GM23338 (cell line): Measurements from ENCODE around the gene HTT. TPM values are rescaled to one million over a fixed set of nuclear protein-coding genes. Genes with fewer than 3 reads are reported as not detected.

Experiments
- ATAC-seq: fragments of 200-7000 bp; cut with Tn5 transposase; 3 replicates; pipeline ENCODE4 v1.9.1; 2020
- DNase-seq: peaks from one replicate; pipeline ENCODE4 v3.0.0-alpha.2; 2015; ENCODE audit warnings: low spot score
- H2AFZ ChIP-seq: fragments of 200-600 bp; sonication (generic); 2 replicates; pipeline ENCODE4 v1.8.0; 2016; ENCODE audit warnings: antibody characterized with exemption, mild to moderate bottlenecking, moderate library complexity
- H3F3A ChIP-seq: fragments of 200-600 bp; sonication (generic); replicated peaks from 2 replicates; pipeline ENCODE4 v1.8.0; 2017; ENCODE audit warnings: antibody characterized with exemption, mixed run types, low read depth
- H3K27ac ChIP-seq: fragments of 200-600 bp; sonication (generic); 2 replicates; pipeline ENCODE4 v1.6.1; 2016; ENCODE audit warnings: low read depth
- H3K27me3 ChIP-seq: fragments of 200-600 bp; sonication (generic); 2 replicates; pipeline ENCODE4 v1.8.0; 2016; ENCODE audit warnings: mild to moderate bottlenecking, mixed run types, moderate library complexity; ENCODE audit not compliant: insufficient read depth
- H3K36me3 ChIP-seq: fragments of 200-600 bp; sonication (generic); 2 replicates; pipeline ENCODE4 v1.8.0; 2016; ENCODE audit warnings: mild to moderate bottlenecking; ENCODE audit not compliant: insufficient read depth
- H3K4me1 ChIP-seq: fragments of 200-600 bp; sonication (generic); 2 replicates; pipeline ENCODE4 v1.8.0; 2016; ENCODE audit warnings: mild to moderate bottlenecking, moderate library complexity; ENCODE audit not compliant: insufficient read depth
- H3K4me2 ChIP-seq: fragments of 200-600 bp; sonication (generic); 2 replicates; pipeline ENCODE4 v1.7.1; 2017; ENCODE audit warnings: mixed run types
- H3K4me3 ChIP-seq: fragments of 200-600 bp; sonication (generic); 2 replicates; pipeline ENCODE4 v1.6.1; 2016; ENCODE audit warnings: mixed run types
- H3K79me2 ChIP-seq: fragments of 200-600 bp; sonication (generic); replicated peaks from 2 replicates; pipeline ENCODE4 v1.8.0; 2017; ENCODE audit warnings: mild to moderate bottlenecking; ENCODE audit not compliant: insufficient read depth
- H3K9me2 ChIP-seq: fragments of 200-600 bp; sonication (generic); 2 replicates; pipeline ENCODE4 v1.8.0; 2017; ENCODE audit not compliant: insufficient read depth
- H4K20me1 ChIP-seq: fragments of 200-600 bp; sonication (generic); replicated peaks from 2 replicates; pipeline ENCODE4 v1.8.0; 2017; ENCODE audit warnings: mild to moderate bottlenecking; ENCODE audit not compliant: insufficient read depth
- H3K27ac Mint-ChIP-seq: 2 replicates; pipeline ENCODE4 v1.8.0; 2020; ENCODE audit warnings: inconsistent platforms, mild to moderate bottlenecking, moderate library complexity, mixed read lengths
- H3K27me3 Mint-ChIP-seq: 3 replicates; pipeline ENCODE4 v1.8.0; 2022; ENCODE audit warnings: low read depth, mild to moderate bottlenecking, moderate library complexity, mixed read lengths, inconsistent platforms; ENCODE audit not compliant: insufficient read depth, poor library complexity
- H3K36me3 Mint-ChIP-seq: 3 replicates; pipeline ENCODE4 v1.8.0; 2021; ENCODE audit warnings: low read depth, mild to moderate bottlenecking, inconsistent platforms, moderate library complexity, mixed read lengths
- H3K4me1 Mint-ChIP-seq: 3 replicates; pipeline ENCODE4 v1.8.0; 2020; ENCODE audit warnings: mild to moderate bottlenecking, inconsistent platforms, mixed read lengths
- H3K4me3 Mint-ChIP-seq: 3 replicates; pipeline ENCODE4 v1.8.0; 2021; ENCODE audit warnings: moderate library complexity, mild to moderate bottlenecking, inconsistent platforms, mixed read lengths
- H3K9me3 Mint-ChIP-seq: 3 replicates; pipeline ENCODE4 v1.8.0; 2020; ENCODE audit warnings: moderate library complexity, mild to moderate bottlenecking, inconsistent platforms, mixed read lengths
- CREB1 ChIP-seq: fragments of 250-450 bp; sonication (Bioruptor Pico); IDR thresholded peaks from 2 replicates; pipeline ENCODE4 v1.5.0; 2020; ENCODE audit warnings: low read depth, mild to moderate bottlenecking, moderate library complexity
- EZH2 ChIP-seq: fragments of 200-600 bp; sonication (generic); IDR thresholded peaks from one replicate; pipeline ENCODE4 v1.8.0; 2017; ENCODE audit warnings: antibody characterized with exemption, mild to moderate bottlenecking, low read depth; ENCODE audit not compliant: unreplicated experiment
- EZH2phosphoT487 ChIP-seq: fragments of 200-600 bp; sonication (generic); IDR thresholded peaks from one replicate; pipeline ENCODE4 v1.8.1; 2018; ENCODE audit warnings: antibody characterized with exemption; ENCODE audit not compliant: unreplicated experiment
- JUNB ChIP-seq: IDR thresholded peaks from one replicate; pipeline ENCODE4 v1.6.1; 2016; ENCODE audit warnings: antibody characterized with exemption; ENCODE audit not compliant: unreplicated experiment
- NANOG ChIP-seq: IDR thresholded peaks from 2 replicates; pipeline ENCODE4 v1.6.1; 2016; ENCODE audit warnings: antibody characterized with exemption, borderline replicate concordance
- POLR2AphosphoS5 ChIP-seq: IDR thresholded peaks from 2 replicates; pipeline ENCODE4 v1.6.1; 2016; ENCODE audit warnings: antibody characterized with exemption, low read depth
- STAT1 ChIP-seq: IDR thresholded peaks from one replicate; pipeline ENCODE4 v1.6.1; 2016; ENCODE audit warnings: antibody characterized with exemption; ENCODE audit not compliant: unreplicated experiment
- ZNF114 ChIP-seq: fragments of 250-450 bp; sonication (Bioruptor Pico); IDR thresholded peaks from 2 replicates; pipeline ENCODE4 v1.5.0; 2020; ENCODE audit warnings: mild to moderate bottlenecking, moderate library complexity
- ZNF331 ChIP-seq: fragments of 250-450 bp; sonication (Bioruptor Pico); IDR thresholded peaks from 2 replicates; pipeline ENCODE4 v1.5.0; 2020; ENCODE audit warnings: low read depth, mild to moderate bottlenecking, moderate library complexity
- polyA plus RNA-seq: library from polyadenylated mRNA; unstranded; fragments of >200 nt; fragmentation: Nextera tagmentation; extraction: Ambion mirVana; gene quantifications from 2 replicates; pipeline ENCODE4 v1.2.1, GENCODE V29; 2016
- total RNA-seq: library from RNA; depleted of rRNA; stranded (reverse); fragments of >200 nt; shearing (Covaris generic); gene quantifications from 2 replicates; pipeline ENCODE4 v1.2.3, GENCODE V29; 2014
- TF ChIP-seq, protein P1 (sequence below): IDR thresholded peaks from 2 replicates; pipeline ENCODE4 v1.6.1; 2016; ENCODE audit warnings: antibody characterized with exemption
- TF ChIP-seq, protein P2 (sequence below): fragments of 250-450 bp; sonication (Bioruptor Pico); IDR thresholded peaks from 2 replicates; pipeline ENCODE4 v1.5.0; 2020; ENCODE audit warnings: mild to moderate bottlenecking, moderate library complexity
- TF ChIP-seq, protein P3 (sequence below), 2 experiments: fragments of 200-600 bp in 1 of 2; sonication (generic) in 1 of 2; conservative IDR thresholded peaks; 2 replicates each; pipeline versions ENCODE4 v1.5.1 to v1.6.1; 2016 to 2017; ENCODE audit warnings: antibody characterized with exemption in 2 of 2, low read depth in 2 of 2, mild to moderate bottlenecking in 2 of 2, moderate library complexity in 1 of 2
- TF ChIP-seq, protein P4 (sequence below): IDR thresholded peaks from one replicate; pipeline ENCODE4 v1.6.1; 2018; ENCODE audit warnings: antibody characterized with exemption; ENCODE audit not compliant: unreplicated experiment

Gene HTT
- total and polyA plus RNA-seq, 2 experiments from 2014 or later: 26.6 to 67.7 TPM

DNA sequence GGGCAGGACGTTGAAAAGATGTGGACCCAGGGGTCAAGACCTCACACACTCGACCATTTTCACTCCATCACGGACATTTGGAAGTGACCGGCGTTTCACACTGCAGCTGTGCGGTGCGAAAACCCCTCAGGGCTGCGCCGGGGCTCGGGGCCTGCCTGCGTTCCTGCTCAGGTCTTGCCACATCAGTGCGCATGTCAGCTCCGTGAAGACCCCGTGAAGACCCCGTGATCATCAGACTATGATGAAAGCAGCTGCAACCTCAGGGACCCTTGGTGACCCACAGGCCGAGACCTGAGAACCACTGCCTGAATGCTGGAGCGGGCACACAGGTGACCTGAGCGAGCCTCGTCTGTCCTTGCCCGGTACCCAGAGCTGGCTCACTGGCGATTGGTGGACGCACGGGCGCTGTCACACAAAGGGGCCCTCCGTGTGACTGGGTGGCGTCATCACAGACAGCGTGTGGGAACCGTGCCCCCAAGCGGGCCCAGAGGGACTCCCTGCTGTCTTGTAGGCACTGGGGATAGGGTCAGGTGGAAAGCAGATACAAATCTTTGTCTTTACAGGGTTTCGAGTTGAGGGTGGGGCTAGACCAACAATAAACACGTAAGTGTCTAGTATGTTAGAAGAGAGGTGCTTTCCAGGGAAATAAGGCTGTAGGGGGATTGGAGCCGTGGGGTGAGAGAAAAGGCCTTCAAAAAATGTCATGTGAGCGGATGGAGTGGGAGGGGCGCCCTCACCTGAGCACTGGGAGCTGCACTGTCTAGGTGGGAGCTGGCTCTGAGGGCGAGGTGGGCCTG, 187.1 kb downstream of the HTT start:
- no peak overlapping the region for H3K27ac Mint-ChIP-seq
- TF ChIP-seq ZNF114 (no peak), CREB1 (no peak), EZH2phosphoT487 (no peak), POLR2AphosphoS5 (no peak), ZNF331 (CRISPR knock-in tag) (no peak), STAT1 (no peak), NANOG (no peak), EZH2 (no peak), JUNB (no peak)
- TF ChIP-seq, protein P1, sequence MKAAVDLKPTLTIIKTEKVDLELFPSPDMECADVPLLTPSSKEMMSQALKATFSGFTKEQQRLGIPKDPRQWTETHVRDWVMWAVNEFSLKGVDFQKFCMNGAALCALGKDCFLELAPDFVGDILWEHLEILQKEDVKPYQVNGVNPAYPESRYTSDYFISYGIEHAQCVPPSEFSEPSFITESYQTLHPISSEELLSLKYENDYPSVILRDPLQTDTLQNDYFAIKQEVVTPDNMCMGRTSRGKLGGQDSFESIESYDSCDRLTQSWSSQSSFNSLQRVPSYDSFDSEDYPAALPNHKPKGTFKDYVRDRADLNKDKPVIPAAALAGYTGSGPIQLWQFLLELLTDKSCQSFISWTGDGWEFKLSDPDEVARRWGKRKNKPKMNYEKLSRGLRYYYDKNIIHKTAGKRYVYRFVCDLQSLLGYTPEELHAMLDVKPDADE: no peak
- TF ChIP-seq, protein P2, sequence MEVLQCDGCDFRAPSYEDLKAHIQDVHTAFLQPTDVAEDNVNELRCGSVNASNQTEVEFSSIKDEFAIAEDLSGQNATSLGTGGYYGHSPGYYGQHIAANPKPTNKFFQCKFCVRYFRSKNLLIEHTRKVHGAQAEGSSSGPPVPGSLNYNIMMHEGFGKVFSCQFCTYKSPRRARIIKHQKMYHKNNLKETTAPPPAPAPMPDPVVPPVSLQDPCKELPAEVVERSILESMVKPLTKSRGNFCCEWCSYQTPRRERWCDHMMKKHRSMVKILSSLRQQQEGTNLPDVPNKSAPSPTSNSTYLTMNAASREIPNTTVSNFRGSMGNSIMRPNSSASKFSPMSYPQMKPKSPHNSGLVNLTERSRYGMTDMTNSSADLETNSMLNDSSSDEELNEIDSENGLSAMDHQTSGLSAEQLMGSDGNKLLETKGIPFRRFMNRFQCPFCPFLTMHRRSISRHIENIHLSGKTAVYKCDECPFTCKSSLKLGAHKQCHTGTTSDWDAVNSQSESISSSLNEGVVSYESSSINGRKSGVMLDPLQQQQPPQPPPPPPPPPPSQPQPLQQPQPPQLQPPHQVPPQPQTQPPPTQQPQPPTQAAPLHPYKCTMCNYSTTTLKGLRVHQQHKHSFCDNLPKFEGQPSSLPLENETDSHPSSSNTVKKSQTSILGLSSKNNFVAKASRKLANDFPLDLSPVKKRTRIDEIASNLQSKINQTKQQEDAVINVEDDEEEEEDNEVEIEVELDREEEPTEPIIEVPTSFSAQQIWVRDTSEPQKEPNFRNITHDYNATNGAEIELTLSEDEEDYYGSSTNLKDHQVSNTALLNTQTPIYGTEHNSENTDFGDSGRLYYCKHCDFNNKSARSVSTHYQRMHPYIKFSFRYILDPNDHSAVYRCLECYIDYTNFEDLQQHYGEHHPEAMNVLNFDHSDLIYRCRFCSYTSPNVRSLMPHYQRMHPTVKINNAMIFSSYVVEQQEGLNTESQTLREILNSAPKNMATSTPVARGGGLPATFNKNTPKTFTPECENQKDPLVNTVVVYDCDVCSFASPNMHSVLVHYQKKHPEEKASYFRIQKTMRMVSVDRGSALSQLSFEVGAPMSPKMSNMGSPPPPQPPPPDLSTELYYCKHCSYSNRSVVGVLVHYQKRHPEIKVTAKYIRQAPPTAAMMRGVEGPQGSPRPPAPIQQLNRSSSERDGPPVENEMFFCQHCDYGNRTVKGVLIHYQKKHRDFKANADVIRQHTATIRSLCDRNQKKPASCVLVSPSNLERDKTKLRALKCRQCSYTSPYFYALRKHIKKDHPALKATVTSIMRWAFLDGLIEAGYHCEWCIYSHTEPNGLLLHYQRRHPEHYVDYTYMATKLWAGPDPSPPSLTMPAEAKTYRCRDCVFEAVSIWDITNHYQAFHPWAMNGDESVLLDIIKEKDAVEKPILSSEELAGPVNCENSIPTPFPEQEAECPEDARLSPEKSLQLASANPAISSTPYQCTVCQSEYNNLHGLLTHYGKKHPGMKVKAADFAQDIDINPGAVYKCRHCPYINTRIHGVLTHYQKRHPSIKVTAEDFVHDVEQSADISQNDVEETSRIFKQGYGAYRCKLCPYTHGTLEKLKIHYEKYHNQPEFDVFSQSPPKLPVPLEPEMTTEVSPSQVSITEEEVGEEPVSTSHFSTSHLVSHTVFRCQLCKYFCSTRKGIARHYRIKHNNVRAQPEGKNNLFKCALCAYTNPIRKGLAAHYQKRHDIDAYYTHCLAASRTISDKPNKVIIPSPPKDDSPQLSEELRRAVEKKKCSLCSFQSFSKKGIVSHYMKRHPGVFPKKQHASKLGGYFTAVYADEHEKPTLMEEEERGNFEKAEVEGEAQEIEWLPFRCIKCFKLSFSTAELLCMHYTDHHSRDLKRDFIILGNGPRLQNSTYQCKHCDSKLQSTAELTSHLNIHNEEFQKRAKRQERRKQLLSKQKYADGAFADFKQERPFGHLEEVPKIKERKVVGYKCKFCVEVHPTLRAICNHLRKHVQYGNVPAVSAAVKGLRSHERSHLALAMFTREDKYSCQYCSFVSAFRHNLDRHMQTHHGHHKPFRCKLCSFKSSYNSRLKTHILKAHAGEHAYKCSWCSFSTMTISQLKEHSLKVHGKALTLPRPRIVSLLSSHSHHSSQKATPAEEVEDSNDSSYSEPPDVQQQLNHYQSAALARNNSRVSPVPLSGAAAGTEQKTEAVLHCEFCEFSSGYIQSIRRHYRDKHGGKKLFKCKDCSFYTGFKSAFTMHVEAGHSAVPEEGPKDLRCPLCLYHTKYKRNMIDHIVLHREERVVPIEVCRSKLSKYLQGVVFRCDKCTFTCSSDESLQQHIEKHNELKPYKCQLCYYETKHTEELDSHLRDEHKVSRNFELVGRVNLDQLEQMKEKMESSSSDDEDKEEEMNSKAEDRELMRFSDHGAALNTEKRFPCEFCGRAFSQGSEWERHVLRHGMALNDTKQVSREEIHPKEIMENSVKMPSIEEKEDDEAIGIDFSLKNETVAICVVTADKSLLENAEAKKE (CRISPR knock-in tag): no peak
- TF ChIP-seq, protein P3, sequence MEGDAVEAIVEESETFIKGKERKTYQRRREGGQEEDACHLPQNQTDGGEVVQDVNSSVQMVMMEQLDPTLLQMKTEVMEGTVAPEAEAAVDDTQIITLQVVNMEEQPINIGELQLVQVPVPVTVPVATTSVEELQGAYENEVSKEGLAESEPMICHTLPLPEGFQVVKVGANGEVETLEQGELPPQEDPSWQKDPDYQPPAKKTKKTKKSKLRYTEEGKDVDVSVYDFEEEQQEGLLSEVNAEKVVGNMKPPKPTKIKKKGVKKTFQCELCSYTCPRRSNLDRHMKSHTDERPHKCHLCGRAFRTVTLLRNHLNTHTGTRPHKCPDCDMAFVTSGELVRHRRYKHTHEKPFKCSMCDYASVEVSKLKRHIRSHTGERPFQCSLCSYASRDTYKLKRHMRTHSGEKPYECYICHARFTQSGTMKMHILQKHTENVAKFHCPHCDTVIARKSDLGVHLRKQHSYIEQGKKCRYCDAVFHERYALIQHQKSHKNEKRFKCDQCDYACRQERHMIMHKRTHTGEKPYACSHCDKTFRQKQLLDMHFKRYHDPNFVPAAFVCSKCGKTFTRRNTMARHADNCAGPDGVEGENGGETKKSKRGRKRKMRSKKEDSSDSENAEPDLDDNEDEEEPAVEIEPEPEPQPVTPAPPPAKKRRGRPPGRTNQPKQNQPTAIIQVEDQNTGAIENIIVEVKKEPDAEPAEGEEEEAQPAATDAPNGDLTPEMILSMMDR (conservative IDR thresholded peaks at IDR 0.05; ENCODE audit: low read depth in 2 of 2): no peak
- TF ChIP-seq, protein P4, sequence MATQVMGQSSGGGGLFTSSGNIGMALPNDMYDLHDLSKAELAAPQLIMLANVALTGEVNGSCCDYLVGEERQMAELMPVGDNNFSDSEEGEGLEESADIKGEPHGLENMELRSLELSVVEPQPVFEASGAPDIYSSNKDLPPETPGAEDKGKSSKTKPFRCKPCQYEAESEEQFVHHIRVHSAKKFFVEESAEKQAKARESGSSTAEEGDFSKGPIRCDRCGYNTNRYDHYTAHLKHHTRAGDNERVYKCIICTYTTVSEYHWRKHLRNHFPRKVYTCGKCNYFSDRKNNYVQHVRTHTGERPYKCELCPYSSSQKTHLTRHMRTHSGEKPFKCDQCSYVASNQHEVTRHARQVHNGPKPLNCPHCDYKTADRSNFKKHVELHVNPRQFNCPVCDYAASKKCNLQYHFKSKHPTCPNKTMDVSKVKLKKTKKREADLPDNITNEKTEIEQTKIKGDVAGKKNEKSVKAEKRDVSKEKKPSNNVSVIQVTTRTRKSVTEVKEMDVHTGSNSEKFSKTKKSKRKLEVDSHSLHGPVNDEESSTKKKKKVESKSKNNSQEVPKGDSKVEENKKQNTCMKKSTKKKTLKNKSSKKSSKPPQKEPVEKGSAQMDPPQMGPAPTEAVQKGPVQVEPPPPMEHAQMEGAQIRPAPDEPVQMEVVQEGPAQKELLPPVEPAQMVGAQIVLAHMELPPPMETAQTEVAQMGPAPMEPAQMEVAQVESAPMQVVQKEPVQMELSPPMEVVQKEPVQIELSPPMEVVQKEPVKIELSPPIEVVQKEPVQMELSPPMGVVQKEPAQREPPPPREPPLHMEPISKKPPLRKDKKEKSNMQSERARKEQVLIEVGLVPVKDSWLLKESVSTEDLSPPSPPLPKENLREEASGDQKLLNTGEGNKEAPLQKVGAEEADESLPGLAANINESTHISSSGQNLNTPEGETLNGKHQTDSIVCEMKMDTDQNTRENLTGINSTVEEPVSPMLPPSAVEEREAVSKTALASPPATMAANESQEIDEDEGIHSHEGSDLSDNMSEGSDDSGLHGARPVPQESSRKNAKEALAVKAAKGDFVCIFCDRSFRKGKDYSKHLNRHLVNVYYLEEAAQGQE: no peak
- Histone ChIP-seq H3K27ac (no peak overlapping the region), H3K79me2 (no peaks in the 10 kb centered on the region), H2AFZ (no peak overlapping the region), H3F3A (no peaks in the 10 kb centered on the region), H4K20me1 (no peaks in the 10 kb centered on the region), H3K36me3 (no peaks in the 10 kb centered on the region), H3K4me3 (no peak overlapping the region), H3K27me3 (no peaks in the 10 kb centered on the region), H3K4me2 (no peak overlapping the region), H3K9me2 (no peaks in the 10 kb centered on the region), H3K4me1 (no peaks in the 10 kb centered on the region)
- H3K36me3 Mint-ChIP-seq: no peaks in the 10 kb centered on the region
- H3K27me3 Mint-ChIP-seq: peaks cover 6% of the 10 kb centered on the region
- ATAC-seq (no peak; the same call in 2 of the 3 replicates), DNase-seq (no peak)
- H3K4me3 Mint-ChIP-seq: no peak overlapping the region
- H3K4me1 Mint-ChIP-seq: no peaks in the 10 kb centered on the region; the same call in 2 of the 3 replicates
- no peaks in the 10 kb centered on the region; the same call in 2 of the 3 replicates for H3K9me3 Mint-ChIP-seq
